MCF 10A (cell line): ENCODE results near the gene RBP3. TPM values are rescaled to one million over a fixed set of nuclear protein-coding genes. Genes with fewer than 3 reads are reported as not detected.
A peak's percentile ranks its signal among the peaks of the same experiment; 100 is the strongest.

ENCODE experiments used
- BruUV-seq: library from RNA; stranded (reverse); fragments of 400-500 nt; replicated peaks from 2 replicates; lab custom pipeline; 2021; lab: Mats Ljungman, UMichigan
- CTCF ChIA-PET: fragments of 300-600 bp; sonication (Branson Sonifier 250); formaldehyde crosslinking; extraction: SDS; loops from one replicate; lab custom pipeline; 2021; ENCODE audit warnings: antibody characterized with exemption, inconsistent platforms; lab: Yijun Ruan, JAX
- POLR2A ChIA-PET: fragments of 300-600, 350-650 bp; sonication (Branson Sonifier 250); formaldehyde crosslinking; extraction: SDS; loops from one replicate; lab custom pipeline; 2020; ENCODE audit warnings: antibody characterized with exemption, inconsistent platforms; lab: Yijun Ruan, JAX
- DNase-seq: peaks from one replicate; pipeline ENCODE4 v3.0.0-alpha.2; 2018; ENCODE audit not compliant: unreplicated experiment
- H3K27ac Mint-ChIP-seq: one replicate; pipeline ENCODE4 v1.8.0; 2022; ENCODE audit warnings: mild to moderate bottlenecking, low read depth, mixed read lengths; ENCODE audit not compliant: unreplicated experiment
- H3K27me3 Mint-ChIP-seq: one replicate; pipeline ENCODE4 v1.8.0; 2022; ENCODE audit warnings: mixed read lengths; ENCODE audit not compliant: insufficient read depth, unreplicated experiment
- H3K36me3 Mint-ChIP-seq: one replicate; pipeline ENCODE4 v1.8.0; 2022; ENCODE audit warnings: mild to moderate bottlenecking, moderate library complexity, mixed read lengths; ENCODE audit not compliant: insufficient read depth, unreplicated experiment
- H3K4me1 Mint-ChIP-seq: one replicate; pipeline ENCODE4 v1.8.0; 2022; ENCODE audit warnings: mixed read lengths; ENCODE audit not compliant: insufficient read depth, unreplicated experiment
- H3K4me3 Mint-ChIP-seq: one replicate; pipeline ENCODE4 v1.8.0; 2022; ENCODE audit warnings: mild to moderate bottlenecking, moderate library complexity, mixed read lengths; ENCODE audit not compliant: unreplicated experiment
- H3K9me3 Mint-ChIP-seq: one replicate; pipeline ENCODE4 v1.8.0; 2022; ENCODE audit warnings: mixed read lengths; ENCODE audit not compliant: unreplicated experiment
- CTCF ChIP-seq: fragments of 200-600 bp; IDR thresholded peaks from one replicate; pipeline ENCODE4 v1.8.0; 2022; ENCODE audit warnings: antibody characterized with exemption, mild to moderate bottlenecking; ENCODE audit not compliant: unreplicated experiment
- intact Hi-C: fragments of 100-400 bp; cut with micrococcal nuclease; formaldehyde crosslinking; loops from 2 replicates; pipeline ENCODE4 v1.14.1; 2022
- total RNA-seq: library from RNA; stranded (reverse); gene quantifications from 2 replicates; pipeline ENCODE4 v1.2.3, GENCODE V29; 2022

RBP3 gene
- total RNA-seq, 1 experiment from 2014 or later: not detected

GRCh38 chr10:47402641-47403301 is 54.6 kb downstream of the RBP3 start:
- no peaks in the 10 kb centered on the region for H3K27me3 Mint-ChIP-seq
- peak overlapping the region; percentile 28 for H3K4me3 Mint-ChIP-seq
- intact Hi-C loops: no loop called here
- H3K9me3 Mint-ChIP-seq: no peaks in the 10 kb centered on the region
- peaks cover 20% of the 10 kb centered on the region for H3K4me1 Mint-ChIP-seq
- peak; percentile 91 for DNase-seq
- ChIA-PET CTCF (interaction anchor here (0.6 to 0.9 kb wide), 4 partner anchors 23 to 353 kb away, joined by 3 to 4 read pairs (median 3); no protein-coding TSS in a partner anchor), POLR2A (interaction anchor here (0.6 to 3.1 kb wide), 3 partner anchors 18 to 879 kb away, joined by 4 to 13 read pairs (median 6); partner anchors contain the start of gene ZNF488)
- TF ChIP-seq CTCF: no peak
- H3K27ac Mint-ChIP-seq: peak overlapping the region; percentile 47
- no TSS peak for BruUV-seq
- no peaks in the 10 kb centered on the region for H3K36me3 Mint-ChIP-seq

GRCh38 chr10:47403446-47404318 is 55.5 kb downstream of the RBP3 start:
- TF ChIP-seq CTCF: peak; percentile 9
- intact Hi-C loops: no loop called here
- Mint-ChIP-seq H3K9me3 (no peaks in the 10 kb centered on the region), H3K27ac (peak overlapping the region; percentile 47), H3K36me3 (no peaks in the 10 kb centered on the region), H3K27me3 (no peaks in the 10 kb centered on the region), H3K4me1 (peaks cover 20% of the 10 kb centered on the region), H3K4me3 (peak overlapping the region; percentile 28)
- ChIA-PET CTCF (interaction anchor here (0.6 to 1.9 kb wide), 8 partner anchors 8 to 45 kb away, joined by 3 to 8 read pairs (median 4); no protein-coding TSS in a partner anchor), POLR2A (interaction anchor here (0.6 to 3.6 kb wide), 4 partner anchors 8 to 880 kb away, joined by 4 to 30 read pairs (median 10); partner anchors contain the start of gene ZNF488)
- no peak for DNase-seq
- no TSS peak for BruUV-seq

DNA sequence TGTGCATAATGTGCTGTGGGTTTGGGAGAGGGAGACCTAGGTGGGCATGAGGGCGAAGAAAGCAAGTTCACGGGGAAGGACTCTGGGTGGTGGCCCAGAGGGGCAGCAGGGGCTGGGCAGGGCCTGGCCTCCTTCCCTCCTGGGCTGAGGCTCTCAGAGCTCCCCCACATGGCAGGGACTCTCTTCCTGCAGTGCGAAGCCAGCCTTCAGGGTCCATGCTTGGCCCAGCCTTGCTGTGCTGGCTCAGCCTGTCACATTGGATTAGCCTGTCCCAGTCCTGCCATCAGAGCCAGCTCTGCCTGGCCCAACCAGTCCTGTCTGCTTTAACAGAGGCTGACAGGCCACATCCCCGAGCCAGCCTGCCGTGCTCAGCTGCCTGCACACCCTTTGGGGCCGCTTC is 56.3 kb downstream of the RBP3 start:
- DNase-seq: no peak
- BruUV-seq: no TSS peak
- Mint-ChIP-seq H3K4me1 (peaks cover 20% of the 10 kb centered on the region), H3K36me3 (no peaks in the 10 kb centered on the region), H3K27me3 (no peaks in the 10 kb centered on the region), H3K27ac (no peak overlapping the region), H3K4me3 (no peak overlapping the region), H3K9me3 (no peaks in the 10 kb centered on the region)
- ChIA-PET CTCF (interaction anchor here (1.0 to 1.9 kb wide), 4 partner anchors 8 to 34 kb away, joined by 4 to 8 read pairs (median 4); no protein-coding TSS in a partner anchor), POLR2A (interaction anchor here (2.1 to 3.6 kb wide), 3 partner anchors 9 to 34 kb away, joined by 6 to 30 read pairs (median 13); partner anchors contain the start of gene ZNF488)
- intact Hi-C loops: no loop called here
- no peak for TF ChIP-seq CTCF

DNA sequence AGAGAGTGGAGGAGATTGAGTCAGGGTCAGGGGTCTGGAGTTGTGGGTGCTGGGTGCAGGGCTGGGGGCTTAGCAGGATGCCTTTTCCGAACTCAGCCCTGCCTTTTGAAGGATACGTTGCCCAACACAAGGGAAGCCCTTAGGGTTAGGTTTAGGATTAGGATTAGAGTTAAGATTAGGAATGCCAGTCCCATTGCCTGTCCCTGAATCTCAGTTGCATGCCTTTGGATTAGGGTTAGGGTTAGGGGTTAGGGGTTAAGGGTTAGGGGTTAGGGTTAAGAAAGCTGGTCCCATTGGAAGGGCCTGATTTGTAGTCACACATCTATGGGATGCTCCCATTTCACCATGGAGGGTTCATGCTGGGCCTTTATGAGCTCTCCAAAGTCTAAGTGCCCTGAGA is 56.8 kb downstream of the RBP3 start:
- POLR2A ChIA-PET: interaction anchor here (2.1 to 3.6 kb wide), 2 partner anchors 9 to 33 kb away, joined by 6 to 30 read pairs; no protein-coding TSS in a partner anchor
- TF ChIP-seq CTCF: no peak
- CTCF ChIA-PET: interaction anchor here (1.0 to 1.9 kb wide), 4 partner anchors 9 to 33 kb away, joined by 3 to 8 read pairs (median 6); no protein-coding TSS in a partner anchor
- Mint-ChIP-seq H3K27ac (no peak overlapping the region), H3K9me3 (no peaks in the 10 kb centered on the region), H3K4me1 (peaks cover 20% of the 10 kb centered on the region), H3K36me3 (no peaks in the 10 kb centered on the region), H3K4me3 (no peak overlapping the region), H3K27me3 (no peaks in the 10 kb centered on the region)
- BruUV-seq: no TSS peak
- DNase-seq: no peak
- intact Hi-C loops: no loop called here
